CD14-positive monocyte (primary cell): Measurements from ENCODE around the gene SLCO3A1. TPM values are rescaled to one million over a fixed set of nuclear protein-coding genes. Genes with fewer than 3 reads are reported as not detected.
A peak's percentile ranks its signal among the peaks of the same experiment; 100 is the strongest.

Source experiments
- DNase-seq, 3 donors: peaks; one replicate each; pipeline ENCODE4 v3.0.0-alpha.2; 2011 to 2022
- H2AFZ ChIP-seq: 2 replicates; pipeline ENCODE4 v1.6.0; 2012; ENCODE audit warnings: mild to moderate bottlenecking, low read depth, low read length, inconsistent platforms; ENCODE audit not compliant: insufficient read depth, poor library complexity, severe bottlenecking
- H3K27ac ChIP-seq, 2 donors: 1 replicate in 1 of 2; 2 replicates in 1 of 2; pipeline ENCODE4 v1.5.1; 2012 to 2013; ENCODE audit warnings: low read length in 2 of 2, control low read depth in 1 of 2, inconsistent platforms in 1 of 2, low read depth in 1 of 2, mild to moderate bottlenecking in 1 of 2
- H3K27me3 ChIP-seq, 2 donors: one replicate each; pipeline versions ENCODE4 v1.6.0 to v1.6.1; 2011 to 2013; ENCODE audit warnings: low read length in 2 of 2; ENCODE audit not compliant: control insufficient read depth in 2 of 2, insufficient read depth in 2 of 2
- H3K36me3 ChIP-seq, 2 donors: replicated peaks in 1 of 2; 1 replicate in 1 of 2; 2 replicates in 1 of 2; pipeline versions ENCODE4 v1.5.1 to v1.6.1; 2012 to 2013; ENCODE audit warnings: low read length in 2 of 2, control low read depth in 1 of 2, inconsistent platforms in 1 of 2, mild to moderate bottlenecking in 1 of 2; ENCODE audit not compliant: insufficient read depth in 2 of 2, control insufficient read depth in 1 of 2
- H3K4me1 ChIP-seq, 2 donors: 1 replicate in 1 of 2; 2 replicates in 1 of 2; pipeline versions ENCODE4 v1.5.1 to v1.6.1; 2012 to 2013; ENCODE audit warnings: low read length in 2 of 2, control low read depth in 1 of 2, inconsistent platforms in 1 of 2, mild to moderate bottlenecking in 1 of 2, moderate library complexity in 1 of 2; ENCODE audit not compliant: insufficient read depth in 2 of 2, control insufficient read depth in 1 of 2
- H3K4me2 ChIP-seq: replicated peaks from 2 replicates; pipeline ENCODE3; 2012; ENCODE audit warnings: low read length, moderate library complexity, mild to moderate bottlenecking; ENCODE audit not compliant: poor library complexity, severe bottlenecking; ENCODE audit errors: extremely low read depth
- H3K4me3 ChIP-seq, 3 experiments: fragments of 200-600 bp in 1 of 3; sonication (generic) in 1 of 3; replicated peaks in 1 of 3; 1 replicate in 2 of 3; 2 replicates in 1 of 3; pipeline ENCODE4 v1.5.1; 2011 to 2013; ENCODE audit warnings: low read length in 3 of 3, mild to moderate bottlenecking in 3 of 3, control low read depth in 2 of 3, low read depth in 2 of 3, inconsistent platforms in 1 of 3, moderate library complexity in 1 of 3
- H3K79me2 ChIP-seq: 2 replicates; pipeline ENCODE4 v1.6.0; 2012; ENCODE audit warnings: mild to moderate bottlenecking, control low read depth, inconsistent platforms, low read length, moderate library complexity; ENCODE audit not compliant: insufficient read depth
- H3K9ac ChIP-seq: 2 replicates; pipeline ENCODE4 v1.6.0; 2017; ENCODE audit warnings: low read length, mild to moderate bottlenecking; ENCODE audit not compliant: insufficient read depth, poor library complexity, severe bottlenecking
- H3K9me3 ChIP-seq, 2 donors: replicated peaks in 1 of 2; 1 replicate in 1 of 2; 2 replicates in 1 of 2; pipeline versions ENCODE4 v1.5.1 to v1.6.1; 2012 to 2013; ENCODE audit warnings: low read length in 2 of 2, control low read depth in 1 of 2; ENCODE audit not compliant: control insufficient read depth in 1 of 2, insufficient read depth in 1 of 2
- H4K20me1 ChIP-seq: 2 replicates; pipeline ENCODE4 v1.6.0; 2012; ENCODE audit warnings: mild to moderate bottlenecking, low read length, control low read depth, moderate library complexity; ENCODE audit not compliant: insufficient read depth
- H3K27ac Mint-ChIP-seq, 7 donors: one replicate each; pipeline ENCODE4 v1.8.0; 2020; ENCODE audit warnings: mild to moderate bottlenecking in 7 of 7, mixed read lengths in 7 of 7, moderate library complexity in 6 of 7, inconsistent platforms in 2 of 7
- H3K27me3 Mint-ChIP-seq, 3 donors: one replicate each; pipeline ENCODE4 v1.8.0; 2021 to 2022; ENCODE audit warnings: low read depth in 3 of 3, mild to moderate bottlenecking in 3 of 3, mixed read lengths in 3 of 3, moderate library complexity in 3 of 3, inconsistent platforms in 1 of 3
- H3K36me3 Mint-ChIP-seq, 2 donors: one replicate each; pipeline ENCODE4 v1.8.0; 2020; ENCODE audit warnings: mixed read lengths in 2 of 2, inconsistent platforms in 1 of 2, mild to moderate bottlenecking in 1 of 2
- H3K4me1 Mint-ChIP-seq: one replicate; pipeline ENCODE4 v1.8.0; 2020; ENCODE audit warnings: mild to moderate bottlenecking, mixed read lengths
- H3K4me3 Mint-ChIP-seq, 2 donors: one replicate each; pipeline ENCODE4 v1.8.0; 2020; ENCODE audit warnings: mild to moderate bottlenecking in 2 of 2, mixed read lengths in 2 of 2, moderate library complexity in 1 of 2
- H3K9me3 Mint-ChIP-seq, 7 donors: one replicate each; pipeline ENCODE4 v1.8.0; 2020 to 2022; ENCODE audit warnings: mixed read lengths in 7 of 7, mild to moderate bottlenecking in 6 of 7, moderate library complexity in 6 of 7, inconsistent platforms in 2 of 7
- CTCF ChIP-seq: fragments of 200-600 bp; IDR thresholded peaks from one replicate; pipeline ENCODE4 v1.8.0; 2022; ENCODE audit warnings: antibody characterized with exemption, mild to moderate bottlenecking
- WGBS: methylation state at CpG from one replicate; pipeline ENCODE4 v1.1.5; 2013; ENCODE audit warnings: missing lambda C conversion rate; ENCODE audit not compliant: insufficient coverage; 5-methylcytosine and 5-hydroxymethylcytosine counted together
- intact Hi-C, 2 donors: fragments of 100-400 bp; cut with micrococcal nuclease; formaldehyde crosslinking; loops; one replicate each; pipeline versions ENCODE4 v1.15.0 to v1.15.1; 2023
- polyA plus RNA-seq, 3 donors: library from polyadenylated mRNA; depleted of rRNA in 1 of 3; unstranded in 2 of 3; stranded (reverse) in 1 of 3; fragments of 300-500 nt in 2 of 3; fragments of >200 nt in 1 of 3; fragmentation: Illumina TruSeq in 2 of 3; gene quantifications; 1 replicate in 2 of 3; 2 replicates in 1 of 3; pipeline ENCODE4 v1.2.3, GENCODE V29; 2012 to 2021

SLCO3A1 gene
- polyA plus RNA-seq, 3 donors = 53.7 to 76.2 (median 62.8) TPM

DNA sequence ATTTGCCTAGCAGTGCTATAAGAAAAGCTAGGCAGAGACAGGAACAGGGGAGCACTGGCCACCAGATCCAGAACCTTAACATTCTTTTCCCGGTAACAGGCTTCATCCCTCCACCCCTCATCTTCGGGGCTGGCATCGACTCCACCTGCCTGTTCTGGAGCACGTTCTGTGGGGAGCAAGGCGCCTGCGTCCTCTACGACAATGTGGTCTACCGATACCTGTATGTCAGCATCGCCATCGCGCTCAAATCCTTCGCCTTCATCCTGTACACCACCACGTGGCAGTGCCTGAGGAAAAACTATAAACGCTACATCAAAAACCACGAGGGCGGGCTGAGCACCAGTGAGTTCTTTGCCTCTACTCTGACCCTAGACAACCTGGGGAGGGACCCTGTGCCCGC is 309.1 kb downstream of the SLCO3A1 start:
- Mint-ChIP-seq H3K9me3 (peaks cover 0 to 2% (median 0%) of the 10 kb centered on the region in 7 donors), H3K4me1 (no peaks in the 10 kb centered on the region), H3K36me3 (peaks cover 68 to 91% of the 10 kb centered on the region in 2 donors), H3K27ac (peak overlapping the region in 1 of 7 donors; percentile 36), H3K27me3 (no peaks in the 10 kb centered on the region), H3K4me3 (no peak overlapping the region)
- intact Hi-C loops = no loop called here
- peaks cover 68 to 100% of the 10 kb centered on the region in 2 donors for H3K36me3 ChIP-seq
- 95% methylated on average over 16 of the region's 17 CpGs for WGBS
- no peak overlapping the region for H3K9ac ChIP-seq
- H3K4me3 ChIP-seq = no peak overlapping the region
- no peaks in the 10 kb centered on the region for H3K9me3 ChIP-seq
- H3K27me3 ChIP-seq = no peaks in the 10 kb centered on the region
- peaks cover 11% of the 10 kb centered on the region for H4K20me1 ChIP-seq
- no peaks in the 10 kb centered on the region for H3K79me2 ChIP-seq
- no peak overlapping the region for H3K4me2 ChIP-seq
- no peak overlapping the region for H3K27ac ChIP-seq
- TF ChIP-seq CTCF = no peak
- no peak overlapping the region for H2AFZ ChIP-seq
- no peak for DNase-seq
- no peaks in the 10 kb centered on the region for H3K4me1 ChIP-seq

DNA sequence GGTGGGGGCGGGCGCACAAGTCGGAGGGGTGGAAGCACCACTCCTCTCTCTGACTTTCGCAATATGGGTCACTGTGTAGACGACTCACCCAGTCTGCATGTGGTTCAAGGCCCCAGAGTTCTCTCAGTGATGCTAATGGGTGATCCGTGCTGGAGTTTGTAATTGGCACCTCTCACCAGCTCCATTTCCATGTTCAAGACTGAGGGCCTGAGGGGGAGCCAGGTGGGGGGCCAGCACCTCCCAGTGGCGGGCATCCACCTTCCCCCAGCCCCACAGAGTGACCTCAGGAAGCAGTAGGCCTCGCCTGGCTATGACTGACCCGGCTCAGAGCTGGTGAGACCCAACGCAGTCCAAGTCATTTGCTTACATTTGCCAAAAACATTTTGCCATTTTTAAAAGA is 310.1 kb downstream of the SLCO3A1 start:
- H3K4me1 Mint-ChIP-seq = no peaks in the 10 kb centered on the region
- intact Hi-C loops = no loop called here

More for the DNA sequence above, 310.1 kb downstream of the SLCO3A1 start:
- H3K36me3 Mint-ChIP-seq = peaks cover 63 to 91% of the 10 kb centered on the region in 2 donors
- peaks cover 59 to 100% of the 10 kb centered on the region in 2 donors for H3K36me3 ChIP-seq
- no peak overlapping the region for H3K4me3 Mint-ChIP-seq
- H3K79me2 ChIP-seq = no peaks in the 10 kb centered on the region
- 13% methylated on average over 3 of the region's 10 CpGs for WGBS
- H3K27ac ChIP-seq = no peak overlapping the region
- no peak overlapping the region for H3K4me3 ChIP-seq
- no peak for TF ChIP-seq CTCF
- DNase-seq = no peak
- no peaks in the 10 kb centered on the region for H3K27me3 ChIP-seq
- no peaks in the 10 kb centered on the region for H3K9me3 ChIP-seq
- H3K27me3 Mint-ChIP-seq = no peaks in the 10 kb centered on the region
- H3K4me2 ChIP-seq = no peak overlapping the region
- H3K9ac ChIP-seq = no peak overlapping the region
- no peak overlapping the region for H2AFZ ChIP-seq
- H3K27ac Mint-ChIP-seq = no peak overlapping the region
- peaks cover 11% of the 10 kb centered on the region for H4K20me1 ChIP-seq
- H3K9me3 Mint-ChIP-seq = peaks cover 0 to 2% (median 0%) of the 10 kb centered on the region in 7 donors
- H3K4me1 ChIP-seq = no peaks in the 10 kb centered on the region
